GM23338 (cell line): ENCODE results near the gene PID1. TPM values are rescaled to one million over a fixed set of nuclear protein-coding genes. Genes with fewer than 3 reads are reported as not detected.

Source experiments
- ATAC-seq: fragments of 200-7000 bp; cut with Tn5 transposase; 3 replicates; pipeline ENCODE4 v1.9.1; 2020
- DNase-seq: peaks from one replicate; pipeline ENCODE4 v3.0.0-alpha.2; 2015; ENCODE audit warnings: low spot score
- H2AFZ ChIP-seq: fragments of 200-600 bp; sonication (generic); 2 replicates; pipeline ENCODE4 v1.8.0; 2016; ENCODE audit warnings: antibody characterized with exemption, mild to moderate bottlenecking, moderate library complexity
- H3F3A ChIP-seq: fragments of 200-600 bp; sonication (generic); replicated peaks from 2 replicates; pipeline ENCODE4 v1.8.0; 2017; ENCODE audit warnings: antibody characterized with exemption, mixed run types, low read depth
- H3K27ac ChIP-seq: fragments of 200-600 bp; sonication (generic); 2 replicates; pipeline ENCODE4 v1.6.1; 2016; ENCODE audit warnings: low read depth
- H3K27me3 ChIP-seq: fragments of 200-600 bp; sonication (generic); 2 replicates; pipeline ENCODE4 v1.8.0; 2016; ENCODE audit warnings: mild to moderate bottlenecking, mixed run types, moderate library complexity; ENCODE audit not compliant: insufficient read depth
- H3K36me3 ChIP-seq: fragments of 200-600 bp; sonication (generic); 2 replicates; pipeline ENCODE4 v1.8.0; 2016; ENCODE audit warnings: mild to moderate bottlenecking; ENCODE audit not compliant: insufficient read depth
- H3K4me1 ChIP-seq: fragments of 200-600 bp; sonication (generic); 2 replicates; pipeline ENCODE4 v1.8.0; 2016; ENCODE audit warnings: mild to moderate bottlenecking, moderate library complexity; ENCODE audit not compliant: insufficient read depth
- H3K4me2 ChIP-seq: fragments of 200-600 bp; sonication (generic); 2 replicates; pipeline ENCODE4 v1.7.1; 2017; ENCODE audit warnings: mixed run types
- H3K4me3 ChIP-seq: fragments of 200-600 bp; sonication (generic); 2 replicates; pipeline ENCODE4 v1.6.1; 2016; ENCODE audit warnings: mixed run types
- H3K79me2 ChIP-seq: fragments of 200-600 bp; sonication (generic); replicated peaks from 2 replicates; pipeline ENCODE4 v1.8.0; 2017; ENCODE audit warnings: mild to moderate bottlenecking; ENCODE audit not compliant: insufficient read depth
- H3K9me2 ChIP-seq: fragments of 200-600 bp; sonication (generic); 2 replicates; pipeline ENCODE4 v1.8.0; 2017; ENCODE audit not compliant: insufficient read depth
- H4K20me1 ChIP-seq: fragments of 200-600 bp; sonication (generic); replicated peaks from 2 replicates; pipeline ENCODE4 v1.8.0; 2017; ENCODE audit warnings: mild to moderate bottlenecking; ENCODE audit not compliant: insufficient read depth
- H3K27ac Mint-ChIP-seq: 2 replicates; pipeline ENCODE4 v1.8.0; 2020; ENCODE audit warnings: inconsistent platforms, mild to moderate bottlenecking, moderate library complexity, mixed read lengths
- H3K27me3 Mint-ChIP-seq: 3 replicates; pipeline ENCODE4 v1.8.0; 2022; ENCODE audit warnings: low read depth, mild to moderate bottlenecking, moderate library complexity, mixed read lengths, inconsistent platforms; ENCODE audit not compliant: insufficient read depth, poor library complexity
- H3K36me3 Mint-ChIP-seq: 3 replicates; pipeline ENCODE4 v1.8.0; 2021; ENCODE audit warnings: low read depth, mild to moderate bottlenecking, inconsistent platforms, moderate library complexity, mixed read lengths
- H3K4me1 Mint-ChIP-seq: 3 replicates; pipeline ENCODE4 v1.8.0; 2020; ENCODE audit warnings: mild to moderate bottlenecking, inconsistent platforms, mixed read lengths
- H3K4me3 Mint-ChIP-seq: 3 replicates; pipeline ENCODE4 v1.8.0; 2021; ENCODE audit warnings: moderate library complexity, mild to moderate bottlenecking, inconsistent platforms, mixed read lengths
- H3K9me3 Mint-ChIP-seq: 3 replicates; pipeline ENCODE4 v1.8.0; 2020; ENCODE audit warnings: moderate library complexity, mild to moderate bottlenecking, inconsistent platforms, mixed read lengths
- CREB1 ChIP-seq: fragments of 250-450 bp; sonication (Bioruptor Pico); IDR thresholded peaks from 2 replicates; pipeline ENCODE4 v1.5.0; 2020; ENCODE audit warnings: low read depth, mild to moderate bottlenecking, moderate library complexity
- CTCF ChIP-seq, 2 experiments: fragments of 200-600 bp in 1 of 2; sonication (generic) in 1 of 2; conservative IDR thresholded peaks; 2 replicates each; pipeline versions ENCODE4 v1.5.1 to v1.6.1; 2016 to 2017; ENCODE audit warnings: antibody characterized with exemption in 2 of 2, low read depth in 2 of 2, mild to moderate bottlenecking in 2 of 2, moderate library complexity in 1 of 2
- ETS1 ChIP-seq: IDR thresholded peaks from 2 replicates; pipeline ENCODE4 v1.6.1; 2016; ENCODE audit warnings: antibody characterized with exemption
- EZH2 ChIP-seq: fragments of 200-600 bp; sonication (generic); IDR thresholded peaks from one replicate; pipeline ENCODE4 v1.8.0; 2017; ENCODE audit warnings: antibody characterized with exemption, mild to moderate bottlenecking, low read depth; ENCODE audit not compliant: unreplicated experiment
- EZH2phosphoT487 ChIP-seq: fragments of 200-600 bp; sonication (generic); IDR thresholded peaks from one replicate; pipeline ENCODE4 v1.8.1; 2018; ENCODE audit warnings: antibody characterized with exemption; ENCODE audit not compliant: unreplicated experiment
- JUNB ChIP-seq: IDR thresholded peaks from one replicate; pipeline ENCODE4 v1.6.1; 2016; ENCODE audit warnings: antibody characterized with exemption; ENCODE audit not compliant: unreplicated experiment
- NANOG ChIP-seq: IDR thresholded peaks from 2 replicates; pipeline ENCODE4 v1.6.1; 2016; ENCODE audit warnings: antibody characterized with exemption, borderline replicate concordance
- POLR2AphosphoS5 ChIP-seq: IDR thresholded peaks from 2 replicates; pipeline ENCODE4 v1.6.1; 2016; ENCODE audit warnings: antibody characterized with exemption, low read depth
- REST ChIP-seq: IDR thresholded peaks from one replicate; pipeline ENCODE4 v1.6.1; 2018; ENCODE audit warnings: antibody characterized with exemption; ENCODE audit not compliant: unreplicated experiment
- STAT1 ChIP-seq: IDR thresholded peaks from one replicate; pipeline ENCODE4 v1.6.1; 2016; ENCODE audit warnings: antibody characterized with exemption; ENCODE audit not compliant: unreplicated experiment
- ZNF114 ChIP-seq: fragments of 250-450 bp; sonication (Bioruptor Pico); IDR thresholded peaks from 2 replicates; pipeline ENCODE4 v1.5.0; 2020; ENCODE audit warnings: mild to moderate bottlenecking, moderate library complexity
- ZNF331 ChIP-seq: fragments of 250-450 bp; sonication (Bioruptor Pico); IDR thresholded peaks from 2 replicates; pipeline ENCODE4 v1.5.0; 2020; ENCODE audit warnings: low read depth, mild to moderate bottlenecking, moderate library complexity
- ZNF462 ChIP-seq: fragments of 250-450 bp; sonication (Bioruptor Pico); IDR thresholded peaks from 2 replicates; pipeline ENCODE4 v1.5.0; 2020; ENCODE audit warnings: mild to moderate bottlenecking, moderate library complexity
- polyA plus RNA-seq: library from polyadenylated mRNA; unstranded; fragments of >200 nt; fragmentation: Nextera tagmentation; extraction: Ambion mirVana; gene quantifications from 2 replicates; pipeline ENCODE4 v1.2.1, GENCODE V29; 2016
- total RNA-seq: library from RNA; depleted of rRNA; stranded (reverse); fragments of >200 nt; shearing (Covaris generic); gene quantifications from 2 replicates; pipeline ENCODE4 v1.2.3, GENCODE V29; 2014

The PID1 gene
- total and polyA plus RNA-seq, 2 experiments from 2014 or later, result 1.7 to 2.4 TPM

- Mint-ChIP-seq H3K27me3 (peaks cover 1% of the 10 kb centered on the region), H3K36me3 (no peaks in the 10 kb centered on the region), H3K4me3 (no peak overlapping the region), H3K9me3 (no peaks in the 10 kb centered on the region), H3K27ac (no peak overlapping the region), H3K4me1 (peaks cover 4% of the 10 kb centered on the region; the same call in 1 of the 3 replicates)
- no peak overlapping the region for H3K4me2 ChIP-seq
- no peaks in the 10 kb centered on the region for H4K20me1 ChIP-seq
- H3F3A ChIP-seq, result no peaks in the 10 kb centered on the region
- no peak overlapping the region for H3K27ac ChIP-seq
- no peaks in the 10 kb centered on the region for H3K9me2 ChIP-seq
- H3K27me3 ChIP-seq, result no peaks in the 10 kb centered on the region
- no peaks in the 10 kb centered on the region for H3K79me2 ChIP-seq
- H3K4me1 ChIP-seq, result no peaks in the 10 kb centered on the region
- no peak for ATAC-seq
- TF ChIP-seq EZH2phosphoT487, result no peak
- no peak for TF ChIP-seq ZNF462 (CRISPR knock-in tag)
- no peak for TF ChIP-seq STAT1
- no peak for TF ChIP-seq ZNF331 (CRISPR knock-in tag)
- TF ChIP-seq ETS1, result no peak
- TF ChIP-seq REST, result no peak
- TF ChIP-seq NANOG, result no peak
- TF ChIP-seq CTCF (conservative IDR thresholded peaks at IDR 0.05; ENCODE audit: low read depth in 2 of 2), result no peak
- TF ChIP-seq JUNB, result no peak
- no peak for TF ChIP-seq EZH2
- no peak for TF ChIP-seq POLR2AphosphoS5
- TF ChIP-seq CREB1 (CRISPR knock-in tag), result no peak
- no peak for TF ChIP-seq ZNF114
- no peaks in the 10 kb centered on the region for H3K36me3 ChIP-seq
- no peak overlapping the region for H2AFZ ChIP-seq
- H3K4me3 ChIP-seq, result no peak overlapping the region
- DNase-seq, result no peak
Observed at GRCh38 chr2:229231328-229231868, 39.7 kb downstream of the PID1 start.
